Suprapubic skin (tissue), 4 donors: ENCODE results near the gene TBC1D25.

Experiments
- EP300 ChIP-seq: sonication (generic); formaldehyde crosslinking; IDR thresholded peaks from one replicate; pipeline ENCODE4 v1.6.1; 2017; ENCODE audit warnings: antibody characterized with exemption
- POLR2AphosphoS5 ChIP-seq, 3 donors: sonication (generic); formaldehyde crosslinking; IDR thresholded peaks; one replicate each; pipeline ENCODE4 v1.6.1; 2017; ENCODE audit warnings: antibody characterized with exemption in 3 of 3

GRCh38 chrX:48584698-48585097, 45.2 kb downstream of the TBC1D25 start:
- TF ChIP-seq POLR2AphosphoS5 (IDR thresholded peaks at IDR 0.05) (no peak), EP300 (no peak)
